Stimulated activated CD4-positive, alpha-beta T cell treated with anti-CD3 and anti-CD28 coated beads, Interleukin-2, amount 100 ng/mL, for 4 hours (primary cell): ENCODE measurements around the gene ETS1.

Experiments
- DNase-seq: peaks from one replicate; pipeline ENCODE4 v3.0.0-alpha.2; 2020; ENCODE audit warnings: low read depth

Gene ETS1

DNA sequence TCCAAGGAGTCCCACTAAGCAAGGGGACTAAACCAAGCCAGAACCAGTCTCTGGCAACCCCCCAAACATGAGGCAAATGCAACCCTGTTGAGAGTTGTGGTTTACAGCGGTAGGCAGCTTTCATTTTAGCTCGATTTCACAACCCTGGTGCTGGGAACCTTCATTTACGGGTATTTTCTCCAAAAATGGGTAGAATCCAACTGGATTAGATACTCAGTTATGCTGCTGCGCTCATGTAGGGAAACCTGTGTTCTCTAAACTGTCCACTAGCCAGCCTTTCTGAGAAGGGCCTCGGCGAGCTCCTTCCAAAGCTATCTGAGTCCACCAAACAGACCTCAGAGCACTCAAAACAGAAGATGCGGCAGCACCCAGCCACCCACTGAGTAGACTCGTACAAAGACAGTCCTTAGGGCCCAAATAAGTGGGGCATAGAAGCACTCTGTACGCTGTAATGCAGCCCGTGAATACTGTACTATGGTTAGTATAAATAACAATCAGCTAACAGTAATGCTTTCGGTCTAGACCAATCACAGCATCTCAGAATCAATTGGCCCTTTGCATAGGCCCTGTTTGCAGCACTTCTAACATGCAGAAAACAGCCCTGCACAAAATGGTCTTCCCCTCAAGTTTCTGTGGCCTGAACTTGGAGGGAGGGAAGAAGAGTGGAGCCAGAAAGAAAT lies 104.7 kb downstream of the ETS1 start:
- no peak for DNase-seq

DNA sequence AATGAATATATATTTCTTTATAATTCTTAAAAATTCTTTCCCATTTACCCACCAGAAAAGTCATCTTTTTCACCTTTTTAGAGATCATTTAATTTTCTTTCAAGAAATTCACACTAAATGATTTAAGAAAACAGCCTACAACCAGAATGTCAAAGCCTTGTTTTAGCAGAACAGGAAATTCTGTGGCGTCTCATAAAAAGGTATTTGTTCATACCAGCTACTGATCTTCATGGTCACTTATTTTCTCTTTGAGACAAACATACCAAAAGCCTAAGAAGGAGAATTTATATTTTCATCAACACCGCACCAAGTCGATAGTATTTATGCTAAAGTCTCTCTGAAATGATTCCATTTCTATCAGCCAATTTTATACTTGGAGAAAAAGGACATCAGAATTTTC lies 105.3 kb downstream of the ETS1 start:
- no peak for DNase-seq

DNA sequence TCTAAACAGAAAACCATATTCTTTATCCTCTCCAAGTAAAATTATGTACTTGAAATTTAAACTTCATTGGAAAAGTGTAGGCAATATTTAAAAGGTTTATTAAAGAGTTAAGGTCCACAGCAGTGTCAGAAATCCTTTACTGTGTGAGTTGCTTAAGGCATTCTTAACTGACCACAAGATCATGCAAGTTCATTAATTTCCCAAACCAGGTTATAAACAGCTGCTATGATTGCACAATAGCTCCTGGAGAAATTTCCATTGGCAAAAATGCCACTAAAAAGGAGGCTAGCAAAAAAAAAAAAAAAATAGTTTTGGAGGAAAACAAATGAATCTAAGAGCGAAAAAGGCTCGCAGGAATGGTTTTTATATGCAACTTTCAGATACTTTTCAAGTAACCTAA lies 106.2 kb downstream of the ETS1 start:
- no peak for DNase-seq

DNA sequence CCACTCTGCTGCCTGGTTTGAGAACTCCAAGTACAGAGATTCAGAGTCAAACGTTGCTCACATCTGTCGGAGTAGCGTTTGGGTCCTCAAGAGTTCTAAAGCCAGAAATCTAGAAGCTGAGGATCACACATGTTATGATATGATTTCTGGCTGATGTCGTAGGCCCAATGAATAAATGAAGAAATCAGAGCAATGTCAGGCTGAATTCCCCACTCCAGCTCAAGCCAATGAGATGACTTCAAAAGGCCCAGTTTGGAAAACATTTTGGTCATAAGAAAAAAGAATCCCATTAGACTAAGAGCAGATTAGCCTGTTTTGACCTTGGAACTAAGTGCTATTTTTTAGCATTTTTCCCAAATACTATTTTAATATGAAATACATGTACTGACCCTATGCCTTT lies 106.7 kb downstream of the ETS1 start:
- DNase-seq = no peak

DNA sequence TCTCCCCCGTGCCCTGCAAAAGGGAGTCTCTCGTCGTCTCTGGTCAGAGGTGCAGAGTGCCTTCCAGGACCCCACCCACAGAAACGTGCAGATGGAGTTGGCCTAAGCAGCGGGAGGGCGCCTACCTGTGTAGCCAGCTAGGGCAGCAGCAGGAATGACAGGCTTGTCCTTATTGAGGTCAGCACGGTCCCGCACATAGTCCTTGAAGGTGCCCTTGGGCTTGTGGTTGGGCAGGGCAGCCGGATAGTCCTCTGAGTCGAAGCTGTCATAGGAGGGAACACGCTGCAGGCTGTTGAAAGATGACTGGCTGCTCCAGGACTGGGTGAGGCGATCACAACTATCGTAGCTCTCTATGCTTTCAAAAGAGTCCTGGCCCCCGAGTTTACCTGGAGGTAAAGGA lies 107.3 kb downstream of the ETS1 start:
- no peak for DNase-seq

DNA sequence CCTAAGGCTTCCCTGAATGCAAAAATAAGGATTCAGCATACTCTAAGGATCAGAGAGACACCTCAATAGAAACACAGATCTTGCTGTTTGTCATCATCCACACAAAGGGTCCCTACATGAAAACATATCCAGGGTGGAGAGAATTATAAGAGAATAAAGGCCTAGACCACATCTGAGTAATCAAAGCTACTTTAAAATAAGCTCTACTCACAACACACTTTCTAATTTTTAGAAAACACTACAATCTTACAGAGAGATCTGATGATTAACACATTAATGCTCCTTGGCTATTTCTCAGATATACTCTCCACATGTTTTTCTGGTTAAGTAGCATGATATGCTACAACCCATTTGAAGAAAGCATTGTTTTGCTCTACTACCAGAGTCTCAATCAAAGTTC lies 108.2 kb downstream of the ETS1 start:
- DNase-seq = no peak

DNA sequence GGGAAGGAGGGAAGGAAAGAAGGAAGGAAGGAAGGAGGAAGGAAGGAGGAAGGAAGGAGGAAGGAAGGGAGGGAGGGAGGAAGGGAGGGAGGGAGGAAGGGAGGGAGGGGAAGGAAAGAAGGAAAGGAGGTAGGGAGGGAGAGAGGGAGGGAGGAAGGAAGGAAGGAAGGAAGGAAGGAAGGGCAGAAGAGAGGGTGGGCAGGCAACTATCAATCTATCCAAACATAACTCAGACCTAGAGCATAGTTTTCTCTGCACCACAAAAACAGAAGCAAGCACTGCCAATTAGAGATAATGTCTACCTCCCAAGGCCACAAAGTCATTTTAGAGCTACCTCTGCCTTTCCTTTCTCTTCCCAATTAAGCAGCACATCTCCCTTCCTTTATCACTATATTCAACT lies 109.1 kb downstream of the ETS1 start:
- no peak for DNase-seq

DNA sequence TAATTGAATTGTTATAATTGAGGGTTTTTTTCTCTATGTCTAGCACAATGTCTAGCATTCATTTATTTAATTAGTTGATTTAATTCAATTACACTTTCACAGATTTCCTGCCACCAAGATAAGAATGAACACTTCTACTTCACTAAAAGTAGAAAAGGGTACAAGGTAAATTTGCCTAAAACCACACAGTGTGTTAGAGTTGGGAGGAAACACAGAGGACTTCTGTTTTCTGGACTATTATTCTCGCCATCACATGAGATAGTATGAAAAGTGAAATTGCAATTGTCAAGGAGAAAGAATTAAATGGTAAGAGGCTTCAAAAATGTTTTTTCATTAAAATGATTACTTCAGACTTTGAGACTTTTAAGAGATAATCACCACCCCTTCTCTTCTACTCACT lies 109.5 kb downstream of the ETS1 start:
- no peak for DNase-seq

DNA sequence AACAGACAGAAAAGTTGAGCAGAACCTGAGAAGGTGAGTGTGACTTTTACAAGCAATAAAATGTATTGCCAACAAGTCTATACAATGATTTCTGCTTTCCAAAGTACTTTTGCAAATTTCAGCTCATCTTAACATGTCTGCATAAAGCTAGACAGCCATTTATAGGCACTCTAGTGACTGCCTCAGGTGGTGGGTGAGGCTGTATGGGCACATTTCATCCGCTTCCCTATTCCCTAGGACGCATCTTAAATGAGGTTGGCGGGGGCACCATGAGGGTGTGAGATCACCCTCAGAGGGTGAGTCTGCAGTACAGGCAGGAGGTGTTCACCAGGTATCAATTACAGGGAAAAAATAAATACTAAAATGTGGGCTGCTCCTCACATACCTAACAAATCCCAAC lies 110.1 kb downstream of the ETS1 start:
- no peak for DNase-seq

DNA sequence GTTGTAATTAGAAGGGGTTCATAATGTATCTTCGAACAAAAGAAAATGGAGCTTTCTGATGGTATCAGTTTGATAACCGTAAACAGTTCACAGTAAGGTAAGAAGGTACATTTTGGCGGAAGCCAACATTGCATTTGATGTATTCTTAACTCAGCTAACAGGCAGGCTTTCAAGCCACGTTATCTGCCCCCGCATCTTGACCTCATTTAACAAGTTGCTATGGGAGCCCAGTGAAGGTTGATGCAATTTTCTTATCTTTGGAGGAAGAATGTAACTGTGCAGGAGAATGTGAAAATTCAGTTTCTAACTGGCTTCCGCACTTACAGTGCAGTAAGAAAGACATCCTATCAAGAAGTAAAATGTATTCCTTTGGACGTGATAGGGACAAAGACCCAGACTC lies 110.6 kb downstream of the ETS1 start:
- DNase-seq = no peak

DNA sequence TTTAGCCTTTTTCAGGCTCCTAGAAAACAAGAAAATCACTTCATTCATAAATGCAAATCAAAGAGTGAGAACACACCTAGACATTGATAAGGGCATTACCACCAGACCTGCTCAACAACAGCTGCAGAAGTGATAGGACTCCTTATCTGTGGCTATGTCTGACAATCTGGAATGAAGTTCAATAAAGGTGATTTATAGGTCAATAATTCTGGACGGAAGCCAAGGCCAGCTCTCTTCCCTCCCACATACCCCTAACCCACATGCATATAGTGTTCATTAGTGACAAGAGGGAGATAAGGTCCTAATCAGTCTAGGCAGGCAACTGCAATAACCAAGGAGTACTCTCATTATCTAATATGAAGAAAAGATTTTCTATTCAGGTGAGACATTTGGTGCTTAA lies 111.3 kb downstream of the ETS1 start:
- no peak for DNase-seq

DNA sequence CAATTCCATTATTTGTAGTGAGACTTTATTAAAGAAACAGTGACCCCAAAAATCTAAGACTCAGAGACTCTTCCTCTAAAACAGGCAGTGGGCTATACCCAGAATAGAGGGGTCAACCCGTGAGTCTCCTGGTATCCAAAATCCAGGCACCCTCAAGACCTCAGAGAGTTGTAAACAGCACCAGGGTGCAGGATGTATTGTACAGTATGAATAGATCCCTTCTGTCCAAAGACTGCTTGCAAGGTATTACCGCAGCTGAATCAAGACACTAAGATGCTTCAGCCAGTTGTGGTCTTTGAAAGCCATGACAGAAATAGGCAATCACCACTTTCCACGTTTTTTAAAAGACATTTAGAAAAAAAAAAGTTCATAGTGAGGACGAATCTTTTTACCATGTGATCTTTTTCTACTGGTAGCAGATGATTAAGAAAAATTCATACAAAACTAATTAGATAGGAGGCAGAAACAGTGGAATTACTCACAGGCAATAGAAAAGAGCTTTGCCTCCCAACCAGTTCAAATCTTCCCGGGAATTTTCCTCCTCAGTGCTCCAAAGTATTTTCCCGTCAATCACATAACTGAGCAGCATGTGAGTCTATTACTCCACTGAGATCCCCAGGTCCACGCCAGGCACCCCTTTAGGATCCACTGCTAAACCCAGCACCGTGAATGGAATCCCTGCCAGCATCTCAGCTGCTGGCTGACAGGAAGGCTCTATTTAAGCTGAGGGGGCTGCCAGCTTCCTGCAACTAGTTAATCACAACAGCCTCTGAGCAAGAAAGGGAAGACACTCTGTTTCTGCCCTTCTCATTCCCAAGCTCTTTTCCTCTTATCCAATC lies 113.1 kb downstream of the ETS1 start:
- DNase-seq = no peak

DNA sequence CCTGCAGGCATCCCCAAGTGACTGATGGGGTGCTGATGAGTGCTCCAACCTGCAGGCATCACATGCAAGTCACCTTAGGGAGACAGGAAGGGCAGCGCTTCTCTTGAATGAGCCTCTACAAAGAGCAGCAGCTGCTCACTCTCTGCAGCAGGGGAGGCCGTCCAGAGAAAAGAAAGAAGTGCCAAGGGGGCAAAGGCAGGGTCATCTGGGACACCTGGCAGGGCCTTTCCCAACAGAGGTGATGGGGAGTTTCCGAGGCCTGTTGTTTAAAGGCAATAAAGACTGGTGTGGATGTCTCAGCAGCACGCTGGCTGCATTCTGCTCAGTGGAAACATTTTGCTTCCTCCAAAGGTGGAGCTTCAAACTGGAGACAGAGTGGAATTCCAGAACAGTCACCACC lies 113.7 kb downstream of the ETS1 start:
- DNase-seq = no peak

DNA sequence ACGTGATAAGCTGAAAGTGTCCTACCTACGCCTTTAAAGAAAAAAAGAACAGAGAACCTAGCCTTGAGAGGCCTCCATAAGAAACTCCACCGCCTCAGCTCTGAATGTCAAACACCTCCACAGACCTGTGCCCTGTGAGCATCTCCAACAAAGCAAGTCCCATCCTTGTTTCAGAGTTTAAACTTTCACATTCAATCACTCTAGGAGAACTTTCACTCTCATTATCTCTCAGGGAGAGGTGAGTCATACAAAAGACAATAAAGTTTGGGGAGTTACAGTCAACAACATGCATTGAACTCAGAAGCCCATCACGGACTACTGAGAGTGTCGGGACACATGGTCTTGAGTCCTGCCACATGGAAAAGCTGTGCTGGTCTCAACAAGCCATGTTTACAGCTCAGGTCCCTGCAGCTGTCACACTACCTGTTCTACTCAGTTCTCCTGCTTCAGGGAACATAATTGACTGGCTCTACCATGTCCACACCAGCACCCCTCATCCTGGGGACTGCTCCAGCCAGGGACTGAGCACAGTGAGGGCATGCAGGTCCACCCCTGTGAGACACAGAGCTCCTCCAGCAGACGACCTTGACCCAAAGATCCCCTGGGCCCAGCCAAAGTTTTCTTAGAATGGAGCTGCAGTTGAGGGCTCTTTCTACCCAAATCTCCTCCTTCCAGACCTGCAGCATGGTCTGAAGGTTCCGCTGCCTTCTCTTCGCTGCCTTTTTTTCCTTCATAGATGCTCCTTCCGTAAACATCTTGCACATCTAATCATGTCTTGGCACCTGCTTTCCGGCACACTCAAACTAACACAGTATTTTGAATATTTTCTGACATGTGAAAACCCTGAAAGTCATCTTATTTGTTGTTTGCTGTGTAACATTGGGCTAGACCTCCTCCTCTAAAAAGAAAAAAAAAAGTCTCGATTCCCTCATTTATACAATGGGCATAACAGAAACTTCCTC lies 114.9 kb downstream of the ETS1 start:
- peak; percentile 60 for DNase-seq

DNA sequence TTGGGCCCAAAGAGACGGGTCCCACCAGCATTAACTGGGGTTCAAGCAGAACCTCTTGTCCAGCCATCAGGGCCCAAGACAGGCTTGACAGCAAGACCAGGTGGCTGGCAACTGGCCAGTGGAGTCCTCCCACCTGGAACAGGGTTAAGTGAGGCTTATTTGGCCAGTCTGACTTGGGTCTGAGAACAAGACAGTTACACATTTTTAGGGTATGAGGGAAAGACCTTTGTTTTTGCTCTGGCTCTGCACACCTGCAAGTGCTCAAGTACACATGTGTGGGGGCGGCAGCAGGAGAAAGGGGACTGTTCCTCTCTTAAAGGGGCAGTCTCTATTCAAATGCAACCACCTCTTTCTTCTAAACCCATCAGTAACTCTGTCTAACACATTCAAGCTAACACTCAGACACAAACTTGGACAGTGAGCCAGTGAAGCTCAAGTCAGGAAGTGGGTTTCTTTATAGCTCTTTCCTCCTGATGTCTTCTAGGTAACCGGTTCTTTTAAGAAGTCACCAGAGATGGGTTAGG lies 116.2 kb downstream of the ETS1 start:
- no peak for DNase-seq

DNA sequence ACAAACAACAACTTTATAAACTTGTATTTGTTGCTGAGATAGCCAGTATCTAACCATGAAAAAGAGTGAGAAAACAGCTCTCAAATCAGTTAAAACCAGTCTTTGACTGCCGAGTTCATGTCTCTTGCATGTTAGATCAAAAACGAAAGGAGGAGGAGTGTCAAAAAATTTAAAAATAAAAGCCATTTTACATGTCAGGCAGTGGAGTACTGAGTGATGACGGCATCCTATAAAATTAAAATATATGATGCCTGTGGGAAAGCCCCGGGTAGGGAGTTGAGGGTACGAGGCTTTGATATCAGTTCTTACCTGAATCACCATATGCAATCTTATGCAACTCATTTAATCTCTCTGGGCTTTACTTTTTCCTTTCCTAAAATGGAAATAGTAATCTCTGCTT lies 117.3 kb downstream of the ETS1 start:
- DNase-seq = no peak

DNA sequence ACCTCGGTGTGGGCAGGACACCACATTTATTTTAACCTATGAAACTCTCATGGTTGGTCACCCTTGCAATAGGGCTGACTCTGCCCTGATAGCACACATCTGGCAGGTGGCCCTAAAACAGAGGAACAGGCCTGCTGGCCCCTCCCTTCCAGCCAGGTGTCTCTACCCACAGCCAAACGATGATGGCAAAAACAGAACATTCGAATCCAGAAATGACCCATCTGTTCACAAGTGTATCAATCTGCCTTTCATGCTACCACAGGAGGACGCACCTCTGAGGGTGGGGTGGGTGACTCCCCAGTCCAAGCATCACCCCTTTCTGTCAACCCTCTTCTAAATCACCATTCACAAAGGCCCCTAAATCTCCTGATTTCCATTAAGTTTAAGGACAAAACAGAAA lies 118.1 kb downstream of the ETS1 start:
- DNase-seq = no peak

DNA sequence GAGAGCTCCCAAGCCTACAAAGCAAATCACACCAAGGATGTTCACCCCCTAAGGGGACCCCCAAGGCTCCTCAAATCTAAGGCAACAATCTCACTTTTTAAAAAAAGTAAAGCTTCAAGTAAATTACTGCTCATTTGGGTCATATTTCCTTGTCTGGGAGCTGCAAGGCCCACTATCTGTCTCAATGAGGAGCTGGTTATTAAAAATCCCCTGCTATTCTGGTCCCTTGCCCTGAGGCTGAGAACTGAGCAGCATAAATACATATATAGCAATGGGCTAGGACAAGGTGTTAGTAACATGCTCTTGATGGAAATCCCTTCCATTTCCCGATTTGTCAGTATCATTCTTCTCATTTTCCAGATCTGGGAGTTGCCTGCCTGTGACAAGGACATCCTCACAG lies 119.2 kb downstream of the ETS1 start:
- no peak for DNase-seq

DNA sequence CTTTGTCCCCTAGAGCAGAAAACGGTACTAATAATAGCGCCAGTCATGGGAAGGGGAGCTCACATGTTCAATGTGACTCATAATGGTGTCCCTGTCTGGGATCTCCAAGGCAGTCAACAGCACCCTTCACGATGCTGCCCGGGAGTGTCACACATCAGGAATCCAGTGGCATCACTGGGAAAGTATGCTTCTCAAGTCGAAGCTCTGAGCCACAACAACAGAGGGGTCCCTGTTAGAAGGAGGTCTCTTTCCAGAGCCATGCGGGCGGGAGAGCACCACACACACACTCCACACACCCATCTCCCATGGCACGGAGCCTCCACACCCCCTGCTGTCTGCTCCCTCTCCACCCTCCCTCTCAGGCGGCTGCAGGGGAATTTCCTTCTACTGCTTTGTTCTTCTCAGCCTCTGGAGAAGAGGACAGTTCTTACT lies 119.7 kb downstream of the ETS1 start:
- DNase-seq = no peak

DNA sequence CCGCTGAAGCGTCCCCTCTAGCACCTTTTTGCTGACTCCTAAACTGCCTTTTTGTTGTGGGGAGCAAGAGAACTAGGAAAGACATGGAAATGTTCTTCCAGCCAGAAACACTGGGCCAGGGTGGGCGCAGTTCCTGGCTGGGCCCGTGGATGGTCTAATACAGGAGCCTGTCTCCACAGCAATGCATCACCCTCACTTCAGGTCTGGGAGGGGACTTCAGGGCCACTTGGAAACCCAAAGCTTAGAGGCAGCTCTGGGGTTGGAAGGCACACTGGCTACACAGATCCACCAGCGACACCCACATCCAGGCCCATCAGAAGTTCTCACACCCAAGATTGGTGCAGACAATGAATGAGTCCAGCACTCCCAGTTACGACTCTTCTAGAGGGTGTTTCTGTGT lies 120.3 kb downstream of the ETS1 start:
- DNase-seq = no peak

DNA sequence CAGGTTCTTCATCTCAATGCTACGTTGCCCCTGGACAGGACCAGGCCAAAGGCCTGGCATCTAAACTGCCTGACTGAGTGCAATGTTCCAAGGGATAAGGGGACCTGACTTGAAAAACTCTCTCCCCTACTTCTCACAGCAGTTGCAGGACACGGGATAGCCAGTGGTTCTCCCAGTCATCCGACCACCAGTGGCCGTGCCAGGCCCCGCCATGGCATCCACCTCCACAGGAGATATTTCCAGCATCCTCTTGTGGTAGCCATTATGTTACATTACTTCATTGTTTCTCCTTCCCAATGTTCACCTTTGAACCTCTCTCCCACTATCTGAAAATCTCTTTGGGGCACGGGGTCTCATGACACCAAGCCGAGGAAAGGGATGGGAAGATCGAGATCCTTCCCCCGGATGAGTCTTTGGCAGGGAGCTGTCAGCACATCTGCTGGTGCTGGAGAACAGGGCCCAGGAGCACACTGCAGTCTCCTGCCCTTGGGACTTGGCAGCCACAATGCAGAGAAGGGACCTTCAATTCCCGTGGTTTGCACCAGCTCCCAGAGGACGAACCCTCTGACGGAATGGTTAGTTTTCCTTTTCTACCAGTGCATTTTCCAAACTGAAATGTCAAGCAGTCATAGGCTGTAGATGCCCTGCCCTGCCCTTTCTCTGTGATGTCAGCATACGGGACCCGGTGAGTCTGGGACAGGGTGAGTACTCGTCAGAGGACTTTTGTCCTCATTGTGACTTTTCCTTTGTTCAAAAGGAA lies 121.2 kb downstream of the ETS1 start:
- peak; percentile 40 for DNase-seq

DNA sequence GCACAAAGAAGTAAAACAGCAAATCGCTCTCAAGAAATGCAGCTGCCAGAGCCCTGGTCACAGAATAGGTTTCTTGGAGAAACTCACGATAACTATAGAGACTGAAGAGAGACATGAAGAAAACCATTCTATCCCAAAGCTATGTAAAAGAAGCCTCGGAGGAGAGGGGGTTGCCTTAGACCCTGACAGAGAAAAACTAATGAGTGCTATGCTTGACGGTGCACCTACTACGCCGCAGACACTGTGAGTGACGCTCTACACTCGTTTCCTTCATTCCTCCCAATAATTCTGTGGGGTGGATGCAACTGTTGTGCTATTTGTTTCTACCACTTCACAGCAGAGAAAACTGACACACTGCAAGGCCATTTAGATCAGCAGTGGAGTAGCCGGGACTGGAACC lies 121.8 kb downstream of the ETS1 start:
- no peak for DNase-seq
